K562 (cell line): ENCODE measurements around the gene SNAI1. TPM values are rescaled to one million over a fixed set of nuclear protein-coding genes. Genes with fewer than 3 reads are reported as not detected.
A peak's percentile ranks its signal among the peaks of the same experiment; 100 is the strongest.

Source experiments
- ATAC-seq: fragments of 200-7000 bp; cut with Tn5 transposase; 3 replicates; pipeline ENCODE4 v1.9.1; 2020; ENCODE audit warnings: moderate library complexity
- BruUV-seq: library from RNA; stranded (reverse); fragments of 400-500 nt; replicated peaks from 2 replicates; lab custom pipeline; 2021; lab: Mats Ljungman, UMichigan
- CTCF ChIA-PET: fragments of 300-600 bp; formaldehyde crosslinking; extraction: SDS; loops from one replicate; lab custom pipeline; 2021; ENCODE audit warnings: low intra/inter-chr PET ratio; lab: Yijun Ruan, JAX
- POLR2A ChIA-PET: fragments of 300-600, 350-650 bp; sonication (Branson Sonifier 250); formaldehyde crosslinking; extraction: SDS; loops from one replicate; lab custom pipeline; 2021; ENCODE audit warnings: antibody characterized with exemption, inconsistent platforms; lab: Yijun Ruan, JAX
- DNase-seq, 4 experiments: peaks; one replicate each; pipeline versions ENCODE4 v3.0.0 to v3.0.0-alpha.2; 2011 to 2018; ENCODE audit warnings: low spot score in 3 of 4, mixed read lengths in 3 of 4; ENCODE audit errors: extremely low read depth in 1 of 4
- FAIRE-seq: peaks from 2 replicates; lab custom pipeline; 2011; peaks lifted over from hg19 to GRCh38; lab: Jason Lieb, UNC
- H2AFZ ChIP-seq: 2 replicates; pipeline ENCODE4 v1.6.0; 2011; ENCODE audit warnings: low read depth, low read length, control low read depth, inconsistent platforms
- H3K27ac ChIP-seq: fragments of 200-600 bp; 3 replicates; pipeline ENCODE4 v1.8.0; 2011; ENCODE audit warnings: low read depth, mild to moderate bottlenecking, control low read depth, inconsistent platforms, low read length, moderate library complexity, mixed read lengths; ENCODE audit errors: extremely low read depth
- H3K27me3 ChIP-seq, 2 experiments: fragments of 300-600 bp in 1 of 2; 2 replicates in 1 of 2; 3 replicates in 1 of 2; pipeline versions ENCODE4 v1.6.0 to v1.8.0; 2011; ENCODE audit warnings: inconsistent platforms in 2 of 2, low read length in 2 of 2, mild to moderate bottlenecking in 1 of 2, mixed read lengths in 1 of 2, moderate library complexity in 1 of 2; ENCODE audit not compliant: control insufficient read depth in 2 of 2, insufficient read depth in 2 of 2
- H3K36me3 ChIP-seq: fragments of 300-600 bp; 3 replicates; pipeline ENCODE4 v1.8.0; 2011; ENCODE audit warnings: mild to moderate bottlenecking, low read length, inconsistent platforms; ENCODE audit not compliant: control insufficient read depth, insufficient read depth
- H3K4me1 ChIP-seq, 2 experiments: fragments of 200-600 bp in 1 of 2; replicated peaks in 1 of 2; 2 replicates in 1 of 2; 3 replicates in 1 of 2; pipeline versions ENCODE4 v1.5.1 to v1.8.0; 2011; ENCODE audit warnings: inconsistent platforms in 2 of 2, low read length in 2 of 2, mild to moderate bottlenecking in 1 of 2, mixed read lengths in 1 of 2, moderate library complexity in 1 of 2; ENCODE audit not compliant: control insufficient read depth in 2 of 2, insufficient read depth in 2 of 2
- H3K4me2 ChIP-seq: 2 replicates; pipeline ENCODE4 v1.6.1; 2011; ENCODE audit warnings: low read length, control low read depth, inconsistent platforms, mixed read lengths; ENCODE audit not compliant: insufficient read depth
- H3K4me3 ChIP-seq: fragments of 200-600 bp; sonication (generic), shearing (Covaris generic); 2 replicates; pipeline ENCODE4 v1.5.1; 2016; ENCODE audit warnings: control low read depth, inconsistent platforms
- H3K79me2 ChIP-seq: fragments of 200-600 bp; 3 replicates; pipeline ENCODE4 v1.8.0; 2011; ENCODE audit warnings: low read length, inconsistent platforms; ENCODE audit not compliant: control insufficient read depth, insufficient read depth
- H3K9ac ChIP-seq, 2 experiments: 2 replicates each; pipeline versions ENCODE4 v1.6.0 to v1.6.1; 2011; ENCODE audit warnings: low read depth in 2 of 2, low read length in 2 of 2, control low read depth in 1 of 2, inconsistent platforms in 1 of 2, mild to moderate bottlenecking in 1 of 2, mixed read lengths in 1 of 2; ENCODE audit not compliant: insufficient read depth in 1 of 2
- H3K9me1 ChIP-seq: one replicate; pipeline ENCODE4 v1.6.0; 2011; ENCODE audit warnings: inconsistent platforms, mild to moderate bottlenecking, low read length, moderate library complexity; ENCODE audit not compliant: control insufficient read depth, insufficient read depth
- H3K9me3 ChIP-seq: replicated peaks from 2 replicates; pipeline ENCODE4 v1.5.1; 2011; ENCODE audit warnings: low read depth, low read length, inconsistent platforms; ENCODE audit not compliant: control insufficient read depth, insufficient read depth
- H4K20me1 ChIP-seq: replicated peaks from 2 replicates; pipeline ENCODE4 v1.6.1; 2011; ENCODE audit warnings: low read length, inconsistent platforms, mixed read lengths; ENCODE audit not compliant: control insufficient read depth, insufficient read depth
- ELF1 ChIP-seq: fragments of 200-800 bp; sonication (Bioruptor generic); IDR thresholded peaks from 2 replicates; pipeline ENCODE4 v1.6.1; 2016; ENCODE audit warnings: missing genetic modification characterization, missing compliant biosample characterization
- PCBP2 ChIP-seq: fragments of 200-400 bp; formaldehyde crosslinking; IDR thresholded peaks from 2 replicates; pipeline ENCODE4 v1.6.1; 2018; ENCODE audit warnings: low read length, low read depth, mild to moderate bottlenecking, moderate library complexity; ENCODE audit not compliant: poor library complexity, severe bottlenecking
- POLR2G ChIP-seq: fragments of 200-400 bp; formaldehyde crosslinking; IDR thresholded peaks from 2 replicates; pipeline ENCODE4 v1.6.1; 2017; ENCODE audit warnings: low read depth, mild to moderate bottlenecking, antibody characterized with exemption, low read length, moderate library complexity
- ZNF79 ChIP-seq: fragments of 250-450 bp; sonication (Bioruptor Pico); IDR thresholded peaks from 2 replicates; pipeline ENCODE4 v1.4.0; 2020; ENCODE audit warnings: low read depth, mild to moderate bottlenecking, moderate library complexity
- WGBS: fragments of 100-300 bp; shearing (Covaris generic); methylation state at CpG from one replicate; pipeline ENCODE4 v1.1.6; 2016; ENCODE audit warnings: low coverage, mixed read lengths; ENCODE audit not compliant: insufficient coverage; ENCODE audit errors: missing lambda C conversion rate; 5-methylcytosine and 5-hydroxymethylcytosine counted together
- in situ Hi-C: fragments of 300-500 bp; cut with MboI; formaldehyde crosslinking; loops from 4 replicates; pipeline ENCODE4 v1.15.0; 2018; ENCODE audit warnings: inconsistent platforms, mixed read lengths
- intact Hi-C: fragments of 100-400 bp; cut with micrococcal nuclease; formaldehyde crosslinking; loops from 2 replicates; pipeline ENCODE4 v1.14.2; 2022
- polyA plus RNA-seq, 8 experiments: library from polyadenylated mRNA; depleted of rRNA in 4 of 8; stranded (reverse) in 5 of 8; unstranded in 3 of 8; fragments of >200 nt; fragmentation: Nextera tagmentation in 2 of 8; fragmentation: Illumina TruSeq in 1 of 8; extraction: Ambion mirVana in 2 of 8; extraction: Trizol in 1 of 8; gene quantifications; 2 replicates each; pipeline versions ENCODE4 v1.2.1 to v1.2.3, GENCODE V29; 2011 to 2014; ENCODE audit warnings: inconsistent platforms in 1 of 8, missing spikeins in 1 of 8
- total RNA-seq, 7 experiments: library from RNA; depleted of rRNA in 6 of 7; stranded (reverse); fragments of >200 nt in 6 of 7; fragmentation: Illumina TruSeq in 2 of 7; extraction: Trizol in 2 of 7; gene quantifications; 2 replicates each; pipeline versions ENCODE4 v1.2.1 to v1.2.3, GENCODE V29; 2011 to 2021; ENCODE audit warnings: low replicate concordance in 1 of 7
- TF ChIP-seq, protein P1 (sequence below), 2 experiments: fragments of 250-450 bp in 1 of 2; fragments of 450-650 bp in 1 of 2; sonication (Bioruptor Pico) in 1 of 2; IDR thresholded peaks; 2 replicates each; pipeline versions ENCODE4 v1.6.1 to v1.8.0; 2016 to 2021; ENCODE audit warnings: mild to moderate bottlenecking in 2 of 2, moderate library complexity in 2 of 2, missing compliant biosample characterization in 1 of 2, missing genetic modification characterization in 1 of 2
- TF ChIP-seq, protein P2 (sequence below): fragments of 450-650 bp; IDR thresholded peaks from 2 replicates; pipeline ENCODE4 v1.6.1; 2016; ENCODE audit warnings: missing biosample characterization, missing genetic modification characterization
- TF ChIP-seq, protein P3 (sequence below): fragments of 250-450 bp; sonication (Bioruptor Pico); IDR thresholded peaks from 2 replicates; pipeline ENCODE4 v1.4.0; 2020; ENCODE audit warnings: mild to moderate bottlenecking, moderate library complexity

The SNAI1 gene
- total and polyA plus RNA-seq, 9 of the 15 experiments (the other 6 are each of a cell fraction or from before 2014, with no cell fraction given), result 0.32 to 11.6 (median 2.0) TPM

DNA sequence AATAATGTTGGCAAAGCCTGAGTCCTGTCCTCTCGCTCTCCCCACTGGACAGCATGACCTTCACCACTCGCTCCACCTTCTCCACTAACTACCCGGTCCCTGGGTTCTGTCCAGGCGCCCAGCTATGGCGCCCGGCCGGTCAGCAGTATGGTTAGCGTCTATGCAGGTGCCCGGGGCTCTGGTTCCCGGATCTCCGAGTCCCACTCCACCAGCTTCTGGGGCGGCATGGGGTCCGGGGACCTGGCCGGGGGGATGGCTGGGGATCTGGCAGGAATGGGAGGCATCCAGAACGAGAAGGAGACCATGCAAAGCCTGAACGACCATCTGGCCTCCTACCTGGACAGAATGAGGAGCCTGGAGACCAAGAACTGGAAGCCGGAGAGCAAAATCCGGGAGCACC is 26.1 kb upstream of the SNAI1 start:
- H3K4me3 ChIP-seq, result no peak overlapping the region
- TF ChIP-seq, protein P1, sequence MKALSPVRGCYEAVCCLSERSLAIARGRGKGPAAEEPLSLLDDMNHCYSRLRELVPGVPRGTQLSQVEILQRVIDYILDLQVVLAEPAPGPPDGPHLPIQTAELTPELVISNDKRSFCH (CRISPR knock-in tag; IDR thresholded peaks at IDR 0.05), result no peak
- TF ChIP-seq, protein P1 (tag; IDR thresholded peaks at IDR 0.05), result no peak
- TF ChIP-seq, protein P2, sequence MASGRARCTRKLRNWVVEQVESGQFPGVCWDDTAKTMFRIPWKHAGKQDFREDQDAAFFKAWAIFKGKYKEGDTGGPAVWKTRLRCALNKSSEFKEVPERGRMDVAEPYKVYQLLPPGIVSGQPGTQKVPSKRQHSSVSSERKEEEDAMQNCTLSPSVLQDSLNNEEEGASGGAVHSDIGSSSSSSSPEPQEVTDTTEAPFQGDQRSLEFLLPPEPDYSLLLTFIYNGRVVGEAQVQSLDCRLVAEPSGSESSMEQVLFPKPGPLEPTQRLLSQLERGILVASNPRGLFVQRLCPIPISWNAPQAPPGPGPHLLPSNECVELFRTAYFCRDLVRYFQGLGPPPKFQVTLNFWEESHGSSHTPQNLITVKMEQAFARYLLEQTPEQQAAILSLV, result no peak
- no peak for TF ChIP-seq ZNF79 (CRISPR knock-in tag)
- TF ChIP-seq POLR2G, result peak; percentile 51; the same call in 1 of the 2 replicates
- no peak for TF ChIP-seq ELF1
- TF ChIP-seq PCBP2, result no peak
- TF ChIP-seq, protein P3, sequence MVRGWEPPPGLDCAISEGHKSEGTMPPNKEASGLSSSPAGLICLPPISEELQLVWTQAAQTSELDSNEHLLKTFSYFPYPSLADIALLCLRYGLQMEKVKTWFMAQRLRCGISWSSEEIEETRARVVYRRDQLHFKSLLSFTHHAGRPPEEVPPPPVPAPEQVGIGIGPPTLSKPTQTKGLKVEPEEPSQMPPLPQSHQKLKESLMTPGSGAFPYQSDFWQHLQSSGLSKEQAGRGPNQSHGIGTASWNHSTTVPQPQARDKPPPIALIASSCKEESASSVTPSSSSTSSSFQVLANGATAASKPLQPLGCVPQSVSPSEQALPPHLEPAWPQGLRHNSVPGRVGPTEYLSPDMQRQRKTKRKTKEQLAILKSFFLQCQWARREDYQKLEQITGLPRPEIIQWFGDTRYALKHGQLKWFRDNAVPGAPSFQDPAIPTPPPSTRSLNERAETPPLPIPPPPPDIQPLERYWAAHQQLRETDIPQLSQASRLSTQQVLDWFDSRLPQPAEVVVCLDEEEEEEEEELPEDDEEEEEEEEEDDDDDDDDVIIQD (CRISPR knock-in tag), result no peak
- H3K27ac ChIP-seq, result no peak overlapping the region
- H3K27me3 ChIP-seq, result no peaks in the 10 kb centered on the region
- 93% methylated on average over 13 of the region's 18 CpGs for WGBS
- no peaks in the 10 kb centered on the region; the same call in 1 of the 2 replicates for H4K20me1 ChIP-seq
- H3K79me2 ChIP-seq, result no peaks in the 10 kb centered on the region
- H3K9ac ChIP-seq, result no peak overlapping the region
- no peaks in the 10 kb centered on the region for H3K9me1 ChIP-seq
- H3K36me3 ChIP-seq, result peaks cover 56% of the 10 kb centered on the region; the same call in 2 of the 3 replicates
- ChIA-PET POLR2A (interaction anchor here (1.2 kb wide), 1 partner anchor 14 kb away, joined by 5 read pairs; no protein-coding TSS in a partner anchor), CTCF (no interaction called here)
- H2AFZ ChIP-seq, result no peak overlapping the region
- no peaks in the 10 kb centered on the region for H3K9me3 ChIP-seq
- no peak for FAIRE-seq
- peak in 1 of 4 experiments; percentile 3 for DNase-seq
- H3K4me2 ChIP-seq, result no peak overlapping the region
- ATAC-seq, result no peak
- no TSS peak for BruUV-seq
- intact Hi-C loops, result no loop called here
- H3K4me1 ChIP-seq, result no peaks in the 10 kb centered on the region
- in situ Hi-C loops, result no loop called here
